Stimulated activated CD4-positive, alpha-beta T cell treated with anti-CD3 and anti-CD28 coated beads, Interleukin-4, amount 100 ng/mL, for 24 hours (primary cell): Measurements from ENCODE around the gene PCDHA1.
"Not testable (repeated sequence)": the region's sequence is repeated elsewhere in the genome, so short reads cannot be mapped to it uniquely, and the experiment has no call there.

Experiments used
- DNase-seq: peaks from one replicate; pipeline ENCODE4 v3.0.0-alpha.2; 2020

The PCDHA1 gene

GRCh38 chr5:140785905-140786686 lies at the start of gene PCDHA1:
Gene PCDHA1 (plus strand): TSS chr5:140786140.
- DNase-seq, result no peak

- DNase-seq, result no peak
Measured at GRCh38 chr5:140737486-140737885, 48.5 kb upstream of the PCDHA1 start.

- no peak for DNase-seq
Measured at GRCh38 chr5:140741967-140742366, 44.0 kb upstream of the PCDHA1 start.

- DNase-seq, result no peak
Measured at GRCh38 chr5:140753561-140753960, 32.4 kb upstream of the PCDHA1 start.

GRCh38 chr5:140764177-140764973 lies 21.6 kb upstream of the PCDHA1 start:
- DNase-seq, result no peak

- no peak for DNase-seq
Measured at GRCh38 chr5:140767444-140767843, 18.5 kb upstream of the PCDHA1 start.

- no peak for DNase-seq
Measured at GRCh38 chr5:140780512-140780911, 5.4 kb upstream of the PCDHA1 start.

- not testable (repeated sequence) for DNase-seq
Measured at GRCh38 chr5:140787422-140787821, 1.5 kb downstream of the PCDHA1 start.

- DNase-seq, result not testable (repeated sequence)
Measured at GRCh38 chr5:140787849-140788504, 2.0 kb downstream of the PCDHA1 start.

GRCh38 chr5:140791089-140791488 lies 5.1 kb downstream of the PCDHA1 start:
- DNase-seq, result no peak

- DNase-seq, result no peak
Measured at GRCh38 chr5:140794595-140795258, 8.8 kb downstream of the PCDHA1 start, which contains the start of gene PCDHA2. Gene PCDHA2 (plus strand): TSS chr5:140794852.

- DNase-seq, result no peak
Measured at GRCh38 chr5:140795259-140795641, 9.3 kb downstream of the PCDHA1 start.

- not testable (repeated sequence) for DNase-seq
Measured at GRCh38 chr5:140796072-140796717, 10.3 kb downstream of the PCDHA1 start.

GRCh38 chr5:140796718-140797095 lies 10.8 kb downstream of the PCDHA1 start:
- no peak for DNase-seq

- DNase-seq, result no peak
Measured at GRCh38 chr5:140800816-140801493, 15.0 kb downstream of the PCDHA1 start, which contains the start of gene PCDHA3. Gene PCDHA3 (plus strand): TSS chr5:140801057.

GRCh38 chr5:140801494-140801841 lies 15.5 kb downstream of the PCDHA1 start:
- no peak for DNase-seq

GRCh38 chr5:140802381-140802780 lies 16.4 kb downstream of the PCDHA1 start:
- DNase-seq, result not testable (repeated sequence)

- no peak for DNase-seq
Measured at GRCh38 chr5:140802781-140803271, 16.9 kb downstream of the PCDHA1 start.

GRCh38 chr5:140806834-140807775 lies 21.2 kb downstream of the PCDHA1 start, which contains the start of gene PCDHA4:
Gene PCDHA4 (plus strand): TSS chr5:140807068.
- DNase-seq, result no peak

GRCh38 chr5:140808241-140808888 lies 22.4 kb downstream of the PCDHA1 start:
- DNase-seq, result not testable (repeated sequence)
